Spinal cord (tissue), 10 donors: Measurements from ENCODE around the gene APOA1. TPM values are rescaled to one million over a fixed set of nuclear protein-coding genes. Genes with fewer than 3 reads are reported as not detected.
A peak's percentile ranks its signal among the peaks of the same experiment; 100 is the strongest.
"Not testable (repeated sequence)": the region's sequence is repeated elsewhere in the genome, so short reads cannot be mapped to it uniquely, and the experiment has no call there.

Source experiments
- DNase-seq, 6 donors: peaks; one replicate each; pipeline versions ENCODE4 v3.0.0 to v3.0.0-alpha.2; 2013 to 2015; ENCODE audit warnings: low spot score in 6 of 6, low read depth in 4 of 6
- H3K27ac ChIP-seq: one replicate; pipeline ENCODE4 v1.5.1; 2013; ENCODE audit warnings: low read depth, low read length, control low read depth
- H3K27me3 ChIP-seq: one replicate; pipeline ENCODE4 v1.6.1; 2013; ENCODE audit warnings: low read length; ENCODE audit not compliant: control insufficient read depth, insufficient read depth
- H3K36me3 ChIP-seq: one replicate; pipeline ENCODE4 v1.6.1; 2013; ENCODE audit warnings: low read length; ENCODE audit not compliant: control insufficient read depth, insufficient read depth
- H3K4me1 ChIP-seq: one replicate; pipeline ENCODE4 v1.6.1; 2013; ENCODE audit warnings: low read length; ENCODE audit not compliant: control insufficient read depth, insufficient read depth
- H3K4me3 ChIP-seq: one replicate; pipeline ENCODE4 v1.5.1; 2013; ENCODE audit warnings: low read depth, low read length, control low read depth
- H3K9me3 ChIP-seq: one replicate; pipeline ENCODE4 v1.6.1; 2013; ENCODE audit warnings: low read length; ENCODE audit not compliant: control insufficient read depth, insufficient read depth
- WGBS: methylation state at CpG from one replicate; pipeline ENCODE4 v1.1.5; 2013; ENCODE audit warnings: missing lambda C conversion rate; ENCODE audit not compliant: insufficient coverage; 5-methylcytosine and 5-hydroxymethylcytosine counted together
- polyA plus RNA-seq, 2 donors: library from polyadenylated mRNA; unstranded; fragments of 120-200 nt; gene quantifications; one replicate each; pipeline ENCODE4 v1.2.1, GENCODE V29; 2013; ENCODE audit not compliant: insufficient read length in 2 of 2
- total RNA-seq, 2 donors: library from RNA; depleted of rRNA in 1 of 2; stranded (reverse); fragments of 120-200 nt in 1 of 2; fragments of >200 nt in 1 of 2; gene quantifications; one replicate each; pipeline versions ENCODE4 v1.2.3 to v1.2.4, GENCODE V29; 2013 to 2014
- donor health status: healthy.

Gene APOA1
- total and polyA plus RNA-seq, 4 donors = 2.5 to 9.1 (median 4.7) TPM

DNA sequence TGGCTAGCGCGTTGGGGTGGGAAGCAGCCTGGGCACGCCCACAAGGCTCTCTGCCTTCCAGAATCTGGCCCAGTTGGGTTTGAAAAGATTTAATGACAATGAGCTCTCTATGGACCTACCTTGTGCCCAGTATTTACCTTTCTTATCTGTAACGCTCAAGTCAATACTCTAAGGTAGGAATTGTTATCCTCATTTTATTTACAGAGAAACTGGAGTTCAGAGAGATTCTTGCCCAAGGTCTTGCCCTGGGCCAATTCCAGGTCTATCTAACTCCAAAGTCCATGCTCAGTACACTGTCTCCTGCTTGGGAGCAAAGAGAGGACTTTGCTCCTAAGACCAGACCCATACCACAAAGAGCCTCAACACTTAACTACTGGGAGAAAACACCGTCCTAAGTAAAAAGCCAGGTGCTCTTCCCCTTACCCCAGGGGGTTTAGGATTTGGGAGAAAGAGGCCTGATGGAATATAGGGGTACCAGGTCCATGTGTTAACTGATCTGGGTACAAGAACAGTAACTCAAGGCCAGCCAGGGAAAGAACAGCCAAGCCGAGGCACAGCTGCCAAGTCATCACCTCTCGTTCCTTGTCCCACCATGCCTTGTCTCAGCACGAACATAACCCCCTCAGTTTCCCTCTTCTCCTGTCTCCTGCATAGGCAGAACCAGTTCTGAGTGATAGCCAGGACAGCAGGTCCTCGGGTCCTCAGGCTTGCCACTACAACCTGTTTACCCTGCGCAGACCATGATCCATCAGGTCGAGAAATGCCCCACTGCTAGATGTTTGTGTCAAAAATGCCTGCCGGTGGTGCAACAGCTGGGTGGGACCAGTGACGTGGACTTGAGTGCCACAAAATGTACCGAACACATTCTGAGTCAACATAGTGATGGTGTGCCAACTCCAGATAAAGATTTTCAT, 28.9 kb downstream of the APOA1 start:
- Histone ChIP-seq H3K4me1 (no peaks in the 10 kb centered on the region), H3K27ac (no peak overlapping the region), H3K36me3 (no peaks in the 10 kb centered on the region), H3K9me3 (no peaks in the 10 kb centered on the region), H3K27me3 (no peaks in the 10 kb centered on the region), H3K4me3 (no peak overlapping the region)
- no peak for DNase-seq
- 81% methylated on average over 7 of the region's 14 CpGs for WGBS

GRCh38 chr11:116807601-116808261, 29.7 kb downstream of the APOA1 start:
- Histone ChIP-seq H3K9me3 (no peaks in the 10 kb centered on the region), H3K27ac (no peak overlapping the region), H3K36me3 (no peaks in the 10 kb centered on the region), H3K27me3 (no peaks in the 10 kb centered on the region), H3K4me3 (no peak overlapping the region), H3K4me1 (no peaks in the 10 kb centered on the region)
- WGBS = 85% methylated on average over 4 of the region's 6 CpGs
- no peak for DNase-seq

DNA sequence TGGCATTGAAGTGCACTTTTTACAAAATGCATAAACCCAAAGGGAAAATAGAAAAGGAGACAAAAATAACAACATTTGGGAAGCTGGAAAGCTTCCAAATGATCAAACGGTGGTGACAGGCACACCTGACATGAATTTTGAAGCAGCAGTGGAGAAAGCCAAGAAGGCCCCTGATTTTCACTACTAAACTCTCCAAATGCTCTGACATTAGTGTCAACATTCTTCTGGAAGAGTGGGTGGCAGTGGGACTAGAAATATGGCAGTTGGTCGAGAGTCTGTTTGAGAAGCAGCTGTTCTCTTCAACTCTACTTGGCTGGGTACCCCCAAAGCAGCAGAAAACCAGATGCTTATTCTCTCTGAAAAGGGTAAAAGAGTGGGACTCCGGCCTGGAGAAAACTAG, 33.4 kb downstream of the APOA1 start:
- H3K4me3 ChIP-seq = no peak overlapping the region
- H3K36me3 ChIP-seq = no peaks in the 10 kb centered on the region
- H3K27ac ChIP-seq = no peak overlapping the region
- no peaks in the 10 kb centered on the region for H3K27me3 ChIP-seq
- no peaks in the 10 kb centered on the region for H3K4me1 ChIP-seq
- WGBS = 29% methylated on average over 2 of the region's 3 CpGs
- peak in 1 of 6 donors; percentile 52 for DNase-seq
- H3K9me3 ChIP-seq = no peaks in the 10 kb centered on the region

- not testable (repeated sequence) for H3K9me3 ChIP-seq, H3K4me1 ChIP-seq, H3K27me3 ChIP-seq, H3K4me3 ChIP-seq, H3K36me3 ChIP-seq, H3K27ac ChIP-seq, DNase-seq
Observed at GRCh38 chr11:116801662-116802061, 35.8 kb downstream of the APOA1 start.

GRCh38 chr11:116800610-116801009, 36.8 kb downstream of the APOA1 start:
- Histone ChIP-seq H3K9me3 (no peaks in the 10 kb centered on the region), H3K4me3 (no peak overlapping the region), H3K36me3 (no peaks in the 10 kb centered on the region), H3K27ac (no peak overlapping the region), H3K4me1 (no peaks in the 10 kb centered on the region), H3K27me3 (no peaks in the 10 kb centered on the region)
- DNase-seq = no peak
- WGBS = no CpG with 5 or more reads among the region's 2 CpGs

- 90% methylated on average over 5 of the region's 5 CpGs for WGBS
- Histone ChIP-seq H3K9me3 (no peaks in the 10 kb centered on the region), H3K4me3 (no peak overlapping the region), H3K27ac (no peak overlapping the region), H3K4me1 (no peaks in the 10 kb centered on the region), H3K36me3 (no peaks in the 10 kb centered on the region), H3K27me3 (no peaks in the 10 kb centered on the region)
- no peak for DNase-seq
Observed at GRCh38 chr11:116798368-116798767, 39.1 kb downstream of the APOA1 start.

DNA sequence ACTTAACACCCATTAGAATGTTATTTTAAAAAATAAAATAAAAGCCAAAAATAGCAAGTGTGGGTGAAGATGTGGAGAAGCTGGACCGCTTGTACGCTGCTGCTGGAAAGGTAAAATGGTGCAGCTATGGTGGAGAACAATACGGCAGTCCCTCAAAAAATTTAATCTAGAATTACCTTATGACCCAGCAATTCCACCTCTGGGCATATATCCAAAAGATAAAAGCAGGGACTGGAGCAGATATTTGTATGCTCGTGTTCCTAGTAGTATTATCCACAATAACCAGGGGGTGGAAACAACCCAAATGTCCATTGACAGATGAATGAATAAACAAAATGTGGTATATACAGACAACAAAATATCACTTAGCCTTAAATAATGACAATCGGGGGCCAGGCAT, 39.6 kb downstream of the APOA1 start:
- Histone ChIP-seq H3K27me3 (no peaks in the 10 kb centered on the region), H3K9me3 (no peaks in the 10 kb centered on the region), H3K27ac (no peak overlapping the region), H3K4me3 (no peak overlapping the region), H3K4me1 (no peaks in the 10 kb centered on the region), H3K36me3 (no peaks in the 10 kb centered on the region)
- WGBS = 100% methylated on average over 1 of the region's 5 CpGs
- DNase-seq = no peak

DNA sequence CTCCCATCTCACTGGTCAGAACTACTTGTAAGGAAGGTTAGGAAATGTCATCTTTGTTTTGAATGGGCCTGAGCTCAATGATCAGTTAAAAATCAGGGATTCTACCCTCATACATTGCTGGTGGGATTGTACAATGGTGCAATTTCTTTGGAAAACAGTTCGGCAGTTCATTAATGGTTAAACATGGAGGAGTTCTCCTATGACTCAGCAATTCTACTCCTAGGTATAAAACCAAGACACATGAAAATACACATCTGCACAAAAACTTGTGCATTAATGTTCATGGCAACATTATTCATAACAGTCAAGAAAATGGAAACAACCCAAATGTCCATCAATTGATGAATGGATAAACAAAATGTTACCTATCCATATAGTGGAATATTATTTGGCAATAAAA, 40.9 kb downstream of the APOA1 start:
- WGBS = no CpG with 5 or more reads among the region's 1 CpG

GRCh38 chr11:116794851-116795250, 42.6 kb downstream of the APOA1 start:
- no peak for DNase-seq
- no peaks in the 10 kb centered on the region for H3K9me3 ChIP-seq
- no peak overlapping the region for H3K27ac ChIP-seq
- H3K36me3 ChIP-seq = no peaks in the 10 kb centered on the region
- H3K4me3 ChIP-seq = no peak overlapping the region
- H3K4me1 ChIP-seq = peaks cover 11% of the 10 kb centered on the region
- no peaks in the 10 kb centered on the region for H3K27me3 ChIP-seq
- WGBS = 71% methylated on average over 2 of the region's 2 CpGs

More for the DNA sequence above, 40.9 kb downstream of the APOA1 start:
- Histone ChIP-seq H3K27ac (no peak overlapping the region), H3K4me3 (no peak overlapping the region), H3K4me1 (peaks cover 4% of the 10 kb centered on the region), H3K27me3 (no peaks in the 10 kb centered on the region), H3K9me3 (no peaks in the 10 kb centered on the region), H3K36me3 (no peaks in the 10 kb centered on the region)
- no peak for DNase-seq

DNA sequence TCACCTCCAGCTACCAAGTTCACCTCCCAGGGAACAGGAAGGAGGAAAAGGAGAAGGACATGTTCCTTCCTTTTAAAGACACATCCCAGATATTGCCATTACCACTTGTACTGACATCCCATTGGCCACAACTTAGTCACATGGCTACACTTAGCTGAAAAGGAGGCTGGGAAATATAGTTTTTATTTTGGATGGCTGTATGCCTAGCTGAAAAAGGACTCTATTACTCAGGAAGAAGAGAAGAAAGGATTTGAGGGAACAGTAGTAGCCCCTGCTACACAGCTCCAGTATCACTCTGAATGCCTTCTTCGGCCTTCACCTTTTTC, 43.7 kb downstream of the APOA1 start:
- 100% methylated on average over 1 of the region's 1 CpG for WGBS
- no peak overlapping the region for H3K4me3 ChIP-seq
- no peaks in the 10 kb centered on the region for H3K9me3 ChIP-seq
- H3K36me3 ChIP-seq = no peaks in the 10 kb centered on the region
- H3K4me1 ChIP-seq = peaks cover 13% of the 10 kb centered on the region
- no peak overlapping the region for H3K27ac ChIP-seq
- DNase-seq = peak in 2 of 6 donors; percentile 32 to 72
- H3K27me3 ChIP-seq = no peaks in the 10 kb centered on the region
